NCI-H187 treated with DMSO at 0.1 percent for 48 hours (cell line): Measurements from ENCODE around the gene GALM.
"Not testable (repeated sequence)": the region's sequence is repeated elsewhere in the genome, so short reads cannot be mapped to it uniquely, and the experiment has no call there.

Experiments
- DNase-seq: peaks from one replicate; lab custom pipeline; 2025; lab: John Stamatoyannopoulos, UW

Gene GALM

GRCh38 chr2:38650012-38650411 lies 15.9 kb upstream of the GALM start:
- no peak for DNase-seq

DNA sequence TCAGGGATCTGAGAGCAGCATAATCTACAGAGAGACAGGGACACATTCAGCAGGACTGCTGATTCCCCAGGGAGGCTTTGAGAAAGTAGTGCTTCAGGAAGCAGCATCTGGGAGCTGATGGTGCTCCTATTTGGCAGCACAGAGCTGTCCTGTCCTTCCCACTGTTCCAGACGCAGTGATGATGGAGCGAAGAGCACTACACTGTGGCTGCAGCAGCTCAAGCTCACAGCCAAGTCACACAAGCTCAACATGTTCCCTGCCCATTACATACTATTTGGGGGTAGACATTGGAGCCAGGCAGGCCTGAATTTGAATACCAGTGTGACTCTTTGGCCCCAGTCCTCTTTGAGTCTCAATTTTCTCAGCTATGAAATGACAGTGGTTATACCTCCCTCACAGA lies 15.2 kb upstream of the GALM start:
- DNase-seq = no peak

DNA sequence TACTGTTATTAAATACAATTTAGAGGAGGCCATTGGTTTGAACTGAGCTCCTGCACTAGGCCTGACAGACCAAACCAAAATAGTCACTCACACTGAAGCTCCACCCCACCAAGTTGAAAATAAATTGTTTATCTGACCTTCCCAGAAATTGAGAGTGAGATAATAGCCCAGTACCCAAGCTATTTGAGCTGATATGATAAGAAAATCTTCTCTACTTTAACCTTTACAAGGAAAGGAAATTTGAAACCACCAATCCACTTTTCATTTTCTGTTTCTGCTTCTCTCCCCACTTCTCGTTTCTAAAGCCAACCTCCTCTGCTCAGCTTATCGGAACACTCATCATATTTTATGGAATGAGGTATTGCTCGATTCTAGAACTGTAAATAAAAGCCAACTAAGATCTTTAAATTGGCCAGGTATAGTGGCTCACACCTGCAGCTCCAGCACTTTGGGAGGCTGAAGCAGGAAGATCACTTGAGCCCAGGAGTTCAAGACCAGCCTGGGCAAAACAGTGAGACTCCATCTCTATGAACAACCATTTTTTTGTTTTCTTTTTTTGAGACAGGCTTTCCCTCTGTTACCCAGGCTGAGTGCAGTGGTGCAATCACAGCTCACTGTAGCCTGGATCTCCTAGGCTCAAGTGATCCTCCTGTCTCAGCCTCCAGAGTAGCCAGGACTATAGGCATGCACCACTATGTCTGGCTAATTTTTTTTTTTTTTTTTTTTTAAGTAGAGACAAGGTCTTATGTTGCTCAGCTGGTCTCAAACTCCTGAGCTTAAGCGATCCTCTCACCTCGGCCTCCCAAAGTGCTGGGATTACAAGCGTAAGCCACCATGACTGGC lies 13.3 kb upstream of the GALM start:
- DNase-seq = no peak

DNA sequence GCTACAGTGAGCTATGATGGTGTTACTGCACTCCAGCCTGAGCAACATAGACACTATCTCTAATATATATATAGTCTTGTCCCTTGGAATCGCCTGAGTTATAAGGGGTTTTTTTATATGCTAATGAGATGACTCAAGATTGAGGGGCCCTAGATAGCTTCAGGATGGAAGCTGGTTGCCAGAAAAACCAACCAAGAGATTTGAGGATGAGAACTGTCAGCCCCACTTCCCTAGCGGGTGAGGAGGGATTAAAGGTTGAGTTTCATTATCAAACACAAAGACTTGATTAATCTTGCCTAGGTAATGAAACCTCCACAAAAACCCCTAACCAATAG lies 12.6 kb upstream of the GALM start:
- DNase-seq = no peak

- no peak for DNase-seq
These were observed 12.0 kb upstream of the GALM start for GRCh38 chr2:38653715-38654527.

- no peak for DNase-seq
These were observed 11.2 kb upstream of the GALM start for GRCh38 chr2:38654528-38655381.

DNA sequence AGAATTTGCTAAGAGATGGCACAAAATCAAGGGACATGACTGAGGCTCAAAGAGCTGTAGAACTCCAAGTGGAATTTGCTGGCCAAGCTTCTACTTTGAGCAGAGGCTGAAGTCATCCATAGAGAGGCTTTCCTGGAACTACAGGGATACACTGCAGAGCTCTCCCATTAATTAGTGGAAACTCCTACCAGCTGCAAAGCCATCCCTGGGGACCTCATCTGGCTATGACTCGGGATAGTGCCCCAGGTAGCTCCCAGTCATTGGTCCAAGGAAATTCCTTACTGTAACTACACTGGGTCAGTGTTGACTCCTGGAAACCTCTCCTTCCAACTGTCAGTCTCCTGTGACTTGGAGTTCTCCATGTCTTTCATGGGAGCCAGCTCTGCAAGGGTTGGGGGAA lies 10.5 kb upstream of the GALM start:
- DNase-seq = no peak

DNA sequence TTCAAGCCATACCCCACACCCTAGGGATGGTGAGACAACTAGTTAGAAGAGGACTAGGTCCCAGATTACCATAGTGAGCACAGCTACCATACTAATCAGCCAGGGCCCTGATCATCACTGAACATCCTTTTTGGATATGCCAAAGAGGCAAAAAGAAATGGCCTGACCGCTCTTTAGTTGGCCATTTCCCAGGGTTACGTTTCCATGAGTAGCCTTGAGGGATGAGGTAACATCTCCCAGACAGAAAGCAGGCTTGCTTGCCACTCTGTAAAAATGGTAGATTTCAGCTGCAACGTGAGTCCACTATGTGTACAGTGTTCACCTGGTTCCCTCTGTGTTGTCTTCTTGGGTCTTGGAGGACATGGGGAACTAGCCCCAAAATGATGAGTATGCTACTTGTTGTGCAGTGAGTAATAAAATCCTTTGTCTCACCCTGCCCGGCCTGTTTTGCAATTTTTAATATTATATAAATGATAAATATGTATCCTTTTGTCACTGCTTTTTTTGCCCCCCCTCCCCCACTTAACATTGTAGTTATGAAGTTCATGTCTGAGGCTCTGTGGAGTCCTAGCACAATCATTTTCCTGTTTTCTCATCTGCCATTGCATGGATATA lies 8.9 kb upstream of the GALM start:
- no peak for DNase-seq

DNA sequence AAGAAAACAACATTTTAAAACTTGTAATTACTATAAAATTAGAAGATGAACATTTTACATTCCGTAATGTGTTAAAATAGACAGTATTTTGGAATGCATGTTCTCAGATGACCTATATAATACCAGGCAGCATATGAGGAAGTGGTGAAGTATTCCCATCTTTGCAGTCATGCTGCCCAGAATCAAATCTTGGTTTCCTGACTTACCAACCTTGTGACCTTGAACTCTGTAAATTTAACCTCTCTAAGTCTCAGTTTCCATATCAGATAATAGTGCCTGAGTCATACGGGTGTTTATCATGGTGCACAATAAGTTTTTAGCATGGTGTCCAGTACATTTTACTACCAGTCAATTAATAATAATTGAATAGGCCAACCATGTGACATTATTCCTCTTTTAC lies 7.3 kb upstream of the GALM start:
- no peak for DNase-seq

GRCh38 chr2:38659115-38659514 lies 6.8 kb upstream of the GALM start:
- DNase-seq = no peak

DNA sequence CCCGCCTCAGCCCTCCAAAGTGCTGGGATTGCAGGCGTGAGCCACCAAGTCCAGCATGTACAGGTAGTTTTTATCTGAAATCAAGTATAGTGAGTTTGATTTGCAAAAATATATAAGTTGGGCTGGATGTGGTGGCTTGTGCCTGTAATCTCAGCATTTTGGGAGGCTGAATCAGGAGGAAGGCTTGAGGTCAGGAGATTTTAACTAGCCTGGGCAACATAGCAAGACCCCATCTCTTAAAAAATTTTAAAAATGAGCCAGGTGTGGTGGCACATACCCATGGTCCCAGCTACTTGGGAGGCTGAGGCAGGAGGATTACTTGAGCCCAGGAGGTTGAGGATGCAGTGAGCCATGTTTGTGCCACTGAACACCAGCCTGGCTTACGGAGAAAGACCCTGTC lies 5.6 kb upstream of the GALM start:
- no peak for DNase-seq

DNA sequence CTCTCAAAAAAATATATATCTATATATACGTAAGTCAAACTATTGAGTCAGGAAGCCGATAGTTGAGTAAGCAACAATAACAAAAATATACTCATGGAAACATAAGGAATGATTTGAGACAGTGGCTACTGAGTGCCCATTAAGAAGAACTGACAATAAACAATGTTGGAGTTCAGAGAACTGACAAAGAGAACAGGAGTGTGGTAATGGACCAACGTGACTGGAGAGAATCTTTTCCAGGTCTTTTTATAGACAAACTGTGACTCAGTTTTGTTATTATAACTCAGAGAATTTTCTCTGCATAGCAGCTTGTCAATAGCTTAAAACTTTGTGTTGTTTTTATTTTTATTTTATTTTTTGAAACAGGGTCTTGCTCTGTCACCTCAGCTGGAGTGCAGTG lies 4.6 kb upstream of the GALM start:
- no peak for DNase-seq

GRCh38 chr2:38666556-38666910 lies 619 bp downstream of the GALM start:
- no peak for DNase-seq

DNA sequence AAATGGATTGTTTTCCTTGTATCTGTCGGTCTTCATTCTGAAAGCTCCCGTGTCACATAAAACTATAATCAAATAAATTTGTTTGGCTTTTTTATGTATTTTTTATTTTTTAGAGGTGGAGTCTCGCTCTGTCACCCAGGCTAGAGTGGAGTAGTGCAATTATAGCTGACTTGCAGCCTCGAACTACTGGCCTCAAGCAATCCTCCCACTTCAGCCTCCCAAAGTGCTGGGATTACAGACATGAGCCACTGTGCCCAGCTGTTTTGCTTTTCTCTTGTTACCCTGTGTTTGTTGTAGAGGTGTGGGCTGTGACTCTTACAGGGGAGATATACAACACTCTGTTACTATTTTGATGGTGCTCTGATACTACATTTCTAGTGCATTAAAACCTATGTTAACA lies 2.2 kb downstream of the GALM start:
- no peak for DNase-seq

DNA sequence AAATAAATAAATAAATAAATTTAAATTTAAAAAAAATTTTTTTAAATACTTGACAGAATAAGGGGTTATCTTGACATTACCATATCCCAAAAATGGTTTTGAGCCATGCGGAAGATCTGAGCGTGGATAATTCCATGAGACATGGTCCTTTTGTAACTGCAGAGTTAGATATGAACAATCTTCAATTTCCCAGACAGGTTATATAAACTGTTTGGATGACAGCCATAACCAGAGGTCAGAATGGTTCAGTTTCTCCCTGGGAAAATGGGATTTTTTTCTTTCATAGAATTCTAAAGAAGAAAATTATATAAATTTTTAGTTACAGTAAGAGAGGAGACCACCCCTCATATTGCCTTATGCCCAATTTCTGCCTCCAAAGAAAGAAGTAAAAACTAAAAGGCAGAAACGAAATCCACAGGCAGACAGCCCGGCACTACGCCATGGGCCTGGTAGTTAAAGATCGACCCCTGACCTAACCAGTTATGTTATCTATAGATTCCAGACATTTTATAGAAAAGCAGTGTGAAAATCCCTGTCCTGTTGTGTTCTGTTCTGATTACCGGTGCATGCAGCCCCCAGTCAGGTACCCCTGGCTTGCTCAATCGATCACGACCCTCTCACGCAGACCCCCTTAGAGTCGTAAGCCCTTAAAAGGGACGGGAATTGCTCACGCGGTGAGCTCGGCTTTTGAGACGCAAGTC lies 3.0 kb downstream of the GALM start:
- no peak for DNase-seq

- DNase-seq = no peak
These were observed 5.4 kb downstream of the GALM start for GRCh38 chr2:38671303-38671702.

- no peak for DNase-seq
These were observed 6.0 kb downstream of the GALM start for GRCh38 chr2:38671946-38672345.

GRCh38 chr2:38672445-38673391 lies 6.8 kb downstream of the GALM start:
- DNase-seq = no peak

DNA sequence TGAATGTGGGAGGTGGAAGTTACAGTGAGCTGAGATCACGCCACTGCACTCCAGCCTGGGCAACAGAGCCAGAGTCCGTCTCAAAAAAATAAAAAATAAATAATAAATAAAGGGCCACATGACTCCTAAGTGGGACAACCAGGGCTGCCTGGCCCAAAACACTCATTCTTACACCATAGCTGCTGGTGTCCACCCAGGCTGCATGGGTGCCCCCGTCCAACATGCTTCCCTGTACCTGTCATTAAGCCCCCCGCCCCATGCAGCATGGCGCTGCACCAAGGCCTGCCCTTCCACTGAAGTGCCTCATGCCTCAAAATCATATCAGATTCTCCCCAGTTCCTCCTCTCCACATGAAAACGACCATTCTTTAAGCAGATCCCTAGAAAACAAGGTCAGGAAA lies 10.8 kb downstream of the GALM start:
- DNase-seq = no peak

DNA sequence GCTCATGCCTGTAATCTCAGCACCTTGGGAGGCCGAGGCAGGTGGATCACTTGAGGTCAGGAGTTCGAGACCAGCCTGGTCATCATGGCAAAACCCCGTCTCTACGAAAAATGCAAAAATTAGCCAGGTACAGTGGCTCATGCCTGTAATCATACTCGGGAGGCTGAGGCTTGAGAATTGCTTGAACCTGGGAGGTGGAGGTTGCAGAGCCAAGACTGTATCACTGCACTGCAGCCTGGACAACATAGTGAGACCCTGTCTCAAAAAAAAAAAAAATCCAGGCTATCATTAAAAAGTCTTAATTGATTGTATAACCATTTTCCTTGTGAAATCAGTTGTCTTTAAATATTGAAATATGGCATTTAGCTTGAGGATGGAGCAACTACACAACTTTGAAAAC lies 15.0 kb downstream of the GALM start:
- not testable (repeated sequence) for DNase-seq
